LNCaP clone FGC (cell line): ENCODE measurements around the gene HS6ST2.

ENCODE experiments used
- DNase-seq: peaks from one replicate; pipeline ENCODE4 v3.0.0-alpha.2; 2011; ENCODE audit warnings: low read depth
- H3K4me3 ChIP-seq: 2 replicates; pipeline ENCODE4 v1.5.1; 2011; ENCODE audit warnings: mild to moderate bottlenecking, low read depth, low read length, control low read depth
- CTCF ChIP-seq: IDR thresholded peaks from 2 replicates; pipeline ENCODE4 v1.5.1; 2012; ENCODE audit warnings: mild to moderate bottlenecking; ENCODE audit not compliant: control insufficient read depth, insufficient read depth; ENCODE audit errors: extremely low read depth

HS6ST2 gene

DNA sequence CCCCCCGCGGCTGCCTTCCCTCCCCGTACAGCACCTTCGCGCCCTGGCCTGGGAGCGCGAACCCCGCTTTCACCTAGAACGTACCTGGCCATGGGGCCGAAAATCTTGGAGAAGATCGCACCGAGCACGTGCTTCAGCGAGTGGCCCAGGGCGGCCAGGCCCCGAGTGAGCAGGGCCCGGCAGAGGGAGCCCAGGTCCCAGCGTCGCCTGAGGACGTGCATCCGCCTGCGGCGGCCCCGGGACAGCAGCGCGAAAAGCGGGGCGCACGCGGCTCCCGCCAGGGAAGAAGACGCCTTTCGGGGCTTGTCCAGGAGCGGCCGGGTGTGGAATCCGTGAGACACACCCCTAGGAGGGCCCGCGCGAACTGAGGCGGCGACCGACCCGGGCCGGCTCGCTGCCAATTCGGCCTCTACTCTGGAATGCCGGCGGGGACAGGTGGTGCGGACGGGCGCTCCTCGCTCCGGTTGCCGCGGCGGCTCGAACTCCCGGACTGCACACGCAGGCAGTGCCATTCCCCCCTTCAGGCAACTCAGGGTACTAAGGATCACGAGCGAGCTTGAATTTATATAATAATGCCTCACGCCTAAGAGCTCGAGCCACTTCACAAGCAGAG is at the start of gene HS6ST2:
HS6ST2 (minus strand) TSS at position 539 of the 613 bp plus-strand sequence.
- no peak for TF ChIP-seq CTCF

DNA sequence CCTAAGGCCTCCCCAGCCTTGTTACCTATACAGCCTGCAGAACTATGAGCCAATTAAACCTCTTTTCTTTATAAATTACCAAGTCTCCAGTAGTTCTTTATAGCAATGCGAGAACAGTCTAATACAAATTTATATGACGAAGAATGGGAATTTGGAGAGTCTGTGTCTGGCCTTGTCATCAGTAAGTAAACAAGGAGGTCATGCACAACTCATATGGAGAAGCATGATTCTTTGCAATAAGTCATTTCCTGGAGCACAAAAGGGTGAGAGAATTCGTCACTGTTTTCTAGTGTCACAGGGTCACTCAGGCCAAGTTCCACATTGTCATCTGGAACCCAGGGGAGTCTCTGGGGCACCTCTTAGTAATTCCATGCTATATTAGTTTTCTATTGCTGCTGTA is 49.0 kb upstream of the HS6ST2 start:
- no peak overlapping the region for H3K4me3 ChIP-seq
- no peak for TF ChIP-seq CTCF
- no peak for DNase-seq

More for the DNA sequence above, at the start of gene HS6ST2:
- peak within 1 kb of the TSS; percentile 50; the same call in 1 of the 2 replicates for H3K4me3 ChIP-seq
- no peak for DNase-seq

DNA sequence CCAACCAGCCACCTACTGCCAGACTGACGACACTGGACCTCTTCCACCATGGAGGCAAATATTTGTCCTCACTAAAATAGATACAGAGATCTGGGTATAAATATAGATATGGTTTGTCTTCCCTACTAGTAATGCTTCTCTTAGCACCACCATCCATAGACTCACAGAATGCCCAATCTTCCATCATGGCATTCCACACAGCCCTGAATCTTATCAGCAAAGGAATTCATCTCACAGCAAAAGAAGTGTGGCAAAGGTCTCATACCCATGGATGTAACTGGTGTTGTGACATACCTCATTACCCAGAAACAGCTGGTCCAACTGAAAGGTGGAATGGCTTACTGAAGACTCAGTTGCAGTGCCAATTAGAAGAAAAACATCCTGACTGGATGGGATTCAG is 47.2 kb upstream of the HS6ST2 start:
- no peak for TF ChIP-seq CTCF
- H3K4me3 ChIP-seq = no peak overlapping the region
- no peak for DNase-seq

DNA sequence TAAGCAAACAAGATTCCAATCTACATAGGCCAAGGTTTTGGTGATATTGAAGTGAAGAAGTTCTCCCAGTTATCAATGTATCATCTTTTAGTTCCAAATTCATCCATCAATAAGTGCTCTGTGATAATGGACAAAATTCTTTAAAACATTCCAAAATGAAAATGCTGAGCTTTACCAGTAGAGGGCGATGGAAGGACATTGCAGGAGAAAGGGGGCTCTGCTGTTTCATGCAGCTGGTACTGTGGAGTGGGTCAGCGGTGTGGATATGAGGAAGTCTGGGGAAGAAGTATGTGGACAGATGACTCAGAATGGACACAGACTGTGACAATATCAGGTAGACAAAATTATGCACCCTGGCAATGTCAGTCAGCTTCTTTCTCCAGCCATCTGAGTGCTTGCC is 46.6 kb upstream of the HS6ST2 start:
- H3K4me3 ChIP-seq = no peak overlapping the region
- TF ChIP-seq CTCF = peak; percentile 56
- no peak for DNase-seq

- no peak for TF ChIP-seq CTCF
- no peak overlapping the region for H3K4me3 ChIP-seq
- peak; percentile 14 for DNase-seq
These were observed 40.8 kb upstream of the HS6ST2 start for GRCh38 chrX:132999209-132999608.

GRCh38 chrX:132990835-132991234 is 32.4 kb upstream of the HS6ST2 start:
- TF ChIP-seq CTCF = no peak
- H3K4me3 ChIP-seq = no peak overlapping the region
- no peak for DNase-seq

DNA sequence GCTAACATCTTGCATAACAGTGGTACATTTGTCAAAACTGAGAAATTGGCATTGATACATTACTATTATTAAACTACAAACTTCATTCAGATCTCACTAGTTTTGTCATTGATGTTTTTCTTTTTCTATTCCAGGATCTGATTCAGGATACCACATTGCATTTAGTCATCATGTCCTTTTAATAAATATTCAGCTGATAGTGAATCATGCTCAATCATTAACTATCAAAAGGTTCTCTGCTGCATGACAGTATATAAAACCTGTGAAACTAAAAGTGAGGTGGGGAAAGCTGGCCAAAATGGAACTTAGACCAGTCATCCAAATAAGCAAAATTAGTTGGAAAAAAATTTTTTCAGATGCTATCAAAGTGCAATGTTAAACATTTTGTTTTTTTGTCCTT is 28.1 kb upstream of the HS6ST2 start:
- H3K4me3 ChIP-seq = no peak overlapping the region
- DNase-seq = no peak
- TF ChIP-seq CTCF = no peak
